GM12865 (cell line): ENCODE data around the gene SRPRA.

Source experiments
- DNase-seq: peaks from one replicate; pipeline ENCODE4 v3.0.0; 2010; ENCODE audit warnings: low read depth
- H3K4me3 ChIP-seq: 2 replicates; pipeline ENCODE4 v1.5.1; 2011; ENCODE audit warnings: mild to moderate bottlenecking, low read depth, low read length, control low read depth
- TF ChIP-seq, protein P1 (sequence below): IDR thresholded peaks from 2 replicates; pipeline ENCODE4 v1.5.1; 2011; ENCODE audit warnings: low read length, control low read depth, low read depth, inconsistent platforms; ENCODE audit not compliant: insufficient read depth; ENCODE audit errors: missing control alignments

SRPRA gene, protein sequence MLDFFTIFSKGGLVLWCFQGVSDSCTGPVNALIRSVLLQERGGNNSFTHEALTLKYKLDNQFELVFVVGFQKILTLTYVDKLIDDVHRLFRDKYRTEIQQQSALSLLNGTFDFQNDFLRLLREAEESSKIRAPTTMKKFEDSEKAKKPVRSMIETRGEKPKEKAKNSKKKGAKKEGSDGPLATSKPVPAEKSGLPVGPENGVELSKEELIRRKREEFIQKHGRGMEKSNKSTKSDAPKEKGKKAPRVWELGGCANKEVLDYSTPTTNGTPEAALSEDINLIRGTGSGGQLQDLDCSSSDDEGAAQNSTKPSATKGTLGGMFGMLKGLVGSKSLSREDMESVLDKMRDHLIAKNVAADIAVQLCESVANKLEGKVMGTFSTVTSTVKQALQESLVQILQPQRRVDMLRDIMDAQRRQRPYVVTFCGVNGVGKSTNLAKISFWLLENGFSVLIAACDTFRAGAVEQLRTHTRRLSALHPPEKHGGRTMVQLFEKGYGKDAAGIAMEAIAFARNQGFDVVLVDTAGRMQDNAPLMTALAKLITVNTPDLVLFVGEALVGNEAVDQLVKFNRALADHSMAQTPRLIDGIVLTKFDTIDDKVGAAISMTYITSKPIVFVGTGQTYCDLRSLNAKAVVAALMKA

GRCh38 chr11:126268708-126269579 lies at the start of gene SRPRA, which contains the start of gene FOXRED1:
Gene SRPRA, minus strand, starts transcription at chr11:126268895. Its CDS starts 91 bp downstream, at chr11:126268804.
Gene FOXRED1, plus strand, starts transcription at chr11:126269154. Its CDS starts 53 bp downstream, at chr11:126269207.
- H3K4me3 ChIP-seq = peak within 1 kb of the TSS; percentile 98
- DNase-seq = peak; percentile 100
- TF ChIP-seq, protein P1, sequence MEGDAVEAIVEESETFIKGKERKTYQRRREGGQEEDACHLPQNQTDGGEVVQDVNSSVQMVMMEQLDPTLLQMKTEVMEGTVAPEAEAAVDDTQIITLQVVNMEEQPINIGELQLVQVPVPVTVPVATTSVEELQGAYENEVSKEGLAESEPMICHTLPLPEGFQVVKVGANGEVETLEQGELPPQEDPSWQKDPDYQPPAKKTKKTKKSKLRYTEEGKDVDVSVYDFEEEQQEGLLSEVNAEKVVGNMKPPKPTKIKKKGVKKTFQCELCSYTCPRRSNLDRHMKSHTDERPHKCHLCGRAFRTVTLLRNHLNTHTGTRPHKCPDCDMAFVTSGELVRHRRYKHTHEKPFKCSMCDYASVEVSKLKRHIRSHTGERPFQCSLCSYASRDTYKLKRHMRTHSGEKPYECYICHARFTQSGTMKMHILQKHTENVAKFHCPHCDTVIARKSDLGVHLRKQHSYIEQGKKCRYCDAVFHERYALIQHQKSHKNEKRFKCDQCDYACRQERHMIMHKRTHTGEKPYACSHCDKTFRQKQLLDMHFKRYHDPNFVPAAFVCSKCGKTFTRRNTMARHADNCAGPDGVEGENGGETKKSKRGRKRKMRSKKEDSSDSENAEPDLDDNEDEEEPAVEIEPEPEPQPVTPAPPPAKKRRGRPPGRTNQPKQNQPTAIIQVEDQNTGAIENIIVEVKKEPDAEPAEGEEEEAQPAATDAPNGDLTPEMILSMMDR = no peak

DNA sequence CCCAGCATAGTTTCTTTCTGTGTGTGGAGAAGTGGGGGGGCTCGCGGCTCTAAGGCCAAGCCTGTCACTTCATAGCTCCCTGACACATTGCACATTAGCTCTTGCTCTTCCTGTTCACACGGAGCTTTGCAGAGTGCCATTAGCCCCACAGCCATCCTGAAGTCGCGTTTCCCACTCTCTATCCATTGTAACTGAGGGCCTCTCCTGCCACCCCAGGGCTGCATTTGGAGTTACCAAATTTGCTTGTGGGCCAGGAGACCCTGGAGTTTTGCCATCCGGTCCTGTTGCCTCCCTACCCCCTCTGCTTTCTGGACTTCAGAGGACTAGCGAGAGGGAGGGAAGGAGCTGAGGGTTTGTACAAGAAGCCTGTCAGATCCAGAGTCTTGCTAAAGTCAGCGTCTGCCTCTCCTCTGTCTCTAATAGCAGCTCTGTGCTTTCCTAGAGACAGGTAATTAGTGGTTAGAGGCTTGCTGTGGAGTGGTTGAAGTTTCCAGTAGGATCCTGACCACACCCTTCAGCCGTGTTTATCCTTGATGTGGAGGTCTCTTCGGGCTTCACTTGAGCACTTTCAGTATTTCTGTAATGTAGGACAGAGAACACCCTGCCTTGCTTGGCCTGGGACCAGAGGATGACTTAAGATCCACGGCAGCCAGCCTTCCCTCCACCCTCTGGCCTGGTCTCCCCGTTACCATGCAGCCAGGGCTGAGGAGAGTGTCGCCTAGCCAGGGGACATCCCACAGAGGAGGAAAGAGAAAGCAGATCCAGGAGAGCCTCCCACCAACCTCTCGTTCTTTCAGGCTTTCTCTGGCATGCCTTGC lies 49.3 kb upstream of the SRPRA start:
- no peak overlapping the region for H3K4me3 ChIP-seq
- peak; percentile 52 for DNase-seq
- TF ChIP-seq, protein P1 = no peak

GRCh38 chr11:126317432-126317755 lies 48.7 kb upstream of the SRPRA start:
- TF ChIP-seq, protein P1 = no peak
- DNase-seq = no peak
- no peak overlapping the region for H3K4me3 ChIP-seq

GRCh38 chr11:126313826-126314225 lies 45.1 kb upstream of the SRPRA start:
- TF ChIP-seq, protein P1 = no peak
- H3K4me3 ChIP-seq = no peak overlapping the region
- peak; percentile 54 for DNase-seq

DNA sequence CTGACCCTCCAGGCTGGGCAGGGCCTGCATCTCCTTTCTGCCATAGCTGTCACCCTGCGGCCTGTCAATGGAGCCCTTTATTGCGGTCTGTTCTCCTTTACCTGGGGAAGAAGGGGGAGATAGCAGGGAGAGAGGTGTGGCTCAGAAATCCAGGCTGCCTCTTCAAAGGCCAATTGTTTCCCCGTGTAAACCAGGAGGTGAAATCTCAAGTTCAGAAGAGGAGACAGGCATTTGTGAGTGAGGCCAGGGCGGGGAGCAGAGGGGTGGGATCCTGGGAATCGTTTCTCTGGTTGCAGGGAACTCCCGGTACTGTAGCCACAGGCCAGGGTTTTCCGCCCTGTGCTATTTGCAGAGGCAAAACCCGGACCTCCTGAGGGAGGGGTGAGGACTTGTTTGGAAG lies 44.3 kb upstream of the SRPRA start:
- DNase-seq = no peak
- H3K4me3 ChIP-seq = no peak overlapping the region
- TF ChIP-seq, protein P1 = no peak
